GM12878 (cell line): ENCODE measurements around the gene PCSK1. TPM values are rescaled to one million over a fixed set of nuclear protein-coding genes. Genes with fewer than 3 reads are reported as not detected.

Source experiments
- ATF3 ChIP-seq: IDR thresholded peaks from 2 replicates; pipeline ENCODE4 v1.6.1; 2011; ENCODE audit warnings: low read depth, mild to moderate bottlenecking, low read length, moderate library complexity, borderline replicate concordance; ENCODE audit errors: extremely low read depth
- BCLAF1 ChIP-seq: fragments of 450-650 bp; IDR thresholded peaks from 2 replicates; pipeline ENCODE4 v1.6.1; 2017; ENCODE audit warnings: antibody characterized with exemption, mild to moderate bottlenecking, moderate library complexity
- BRCA1 ChIP-seq: IDR thresholded peaks from 2 replicates; pipeline ENCODE4 v1.6.1; 2011; ENCODE audit warnings: low read depth, low read length, improper control_type of control experiment
- GATAD2B ChIP-seq: fragments of 450-650 bp; conservative IDR thresholded peaks from 2 replicates; pipeline ENCODE4 v1.6.1; 2017; ENCODE audit warnings: low read depth, mild to moderate bottlenecking, moderate library complexity
- IKZF2 ChIP-seq, 2 experiments: fragments of 450-650 bp; IDR thresholded peaks; 2 replicates each; pipeline ENCODE4 v1.6.1; 2017; ENCODE audit warnings: mild to moderate bottlenecking in 2 of 2, moderate library complexity in 2 of 2
- PML ChIP-seq: IDR thresholded peaks from 2 replicates; pipeline ENCODE4 v1.6.1; 2012; ENCODE audit warnings: low read length, inconsistent platforms
- SREBF1 ChIP-seq: IDR thresholded peaks from 2 replicates; pipeline ENCODE4 v1.6.1; 2012; ENCODE audit warnings: mild to moderate bottlenecking, low read length
- ZBTB33 ChIP-seq: fragments of 450-650 bp; IDR thresholded peaks from 2 replicates; pipeline ENCODE4 v1.6.1; 2017; ENCODE audit warnings: mild to moderate bottlenecking
- ZNF24 ChIP-seq: fragments of 450-650 bp; IDR thresholded peaks from 2 replicates; pipeline ENCODE4 v1.6.1; 2017; ENCODE audit warnings: antibody characterized with exemption, mild to moderate bottlenecking
- ZZZ3 ChIP-seq: IDR thresholded peaks from 2 replicates; pipeline ENCODE4 v1.6.1; 2011; ENCODE audit warnings: low read depth; ENCODE audit not compliant: control insufficient read depth, insufficient read length
- polyA plus RNA-seq, 11 experiments: library from polyadenylated mRNA; depleted of rRNA in 4 of 11; unstranded in 6 of 11; stranded (reverse) in 5 of 11; fragments of >200 nt; fragmentation: Nextera tagmentation in 4 of 11; fragmentation: Illumina TruSeq in 1 of 11; extraction: Ambion mirVana in 4 of 11; extraction: Trizol in 1 of 11; gene quantifications; 1 replicate in 1 of 11; 2 replicates in 10 of 11; pipeline versions ENCODE4 v1.2.1 to v1.2.3, GENCODE V29; 2011 to 2016; ENCODE audit warnings: inconsistent platforms in 2 of 11, missing spikeins in 2 of 11, low read depth in 1 of 11
- total RNA-seq, 4 experiments: library from RNA; depleted of rRNA in 3 of 4; stranded (reverse); fragments of >200 nt in 3 of 4; fragmentation: Illumina TruSeq in 1 of 4; extraction: Trizol in 1 of 4; gene quantifications; 2 replicates each; pipeline versions ENCODE4 v1.2.1 to v1.2.3, GENCODE V29; 2013 to 2021

The PCSK1 gene
- total and polyA plus RNA-seq, 10 of the 15 experiments (the other 5 are each of a cell fraction or from before 2014, with no cell fraction given), result 0.03 to 0.24 (median 0.07) TPM; not detected in 4

GRCh38 chr5:96402500-96402899 is 30.5 kb downstream of the PCSK1 start (continued):
- TF ChIP-seq BRCA1, result no peak
- no peak for TF ChIP-seq BCLAF1
- no peak for TF ChIP-seq ATF3
- no peak for TF ChIP-seq GATAD2B
- no peak for TF ChIP-seq ZZZ3
- TF ChIP-seq SREBF1, result no peak
- TF ChIP-seq ZBTB33, result no peak
- no peak for TF ChIP-seq ZNF24
- no peak for TF ChIP-seq IKZF2 (IDR thresholded peaks at IDR 0.05)
- TF ChIP-seq PML, result no peak
